ENCODE measurements around the gene ZYX.
"Not testable (repeated sequence)": the region's sequence is repeated elsewhere in the genome, so short reads cannot be mapped to it uniquely, and the experiment has no call there.

ZYX gene

DNA sequence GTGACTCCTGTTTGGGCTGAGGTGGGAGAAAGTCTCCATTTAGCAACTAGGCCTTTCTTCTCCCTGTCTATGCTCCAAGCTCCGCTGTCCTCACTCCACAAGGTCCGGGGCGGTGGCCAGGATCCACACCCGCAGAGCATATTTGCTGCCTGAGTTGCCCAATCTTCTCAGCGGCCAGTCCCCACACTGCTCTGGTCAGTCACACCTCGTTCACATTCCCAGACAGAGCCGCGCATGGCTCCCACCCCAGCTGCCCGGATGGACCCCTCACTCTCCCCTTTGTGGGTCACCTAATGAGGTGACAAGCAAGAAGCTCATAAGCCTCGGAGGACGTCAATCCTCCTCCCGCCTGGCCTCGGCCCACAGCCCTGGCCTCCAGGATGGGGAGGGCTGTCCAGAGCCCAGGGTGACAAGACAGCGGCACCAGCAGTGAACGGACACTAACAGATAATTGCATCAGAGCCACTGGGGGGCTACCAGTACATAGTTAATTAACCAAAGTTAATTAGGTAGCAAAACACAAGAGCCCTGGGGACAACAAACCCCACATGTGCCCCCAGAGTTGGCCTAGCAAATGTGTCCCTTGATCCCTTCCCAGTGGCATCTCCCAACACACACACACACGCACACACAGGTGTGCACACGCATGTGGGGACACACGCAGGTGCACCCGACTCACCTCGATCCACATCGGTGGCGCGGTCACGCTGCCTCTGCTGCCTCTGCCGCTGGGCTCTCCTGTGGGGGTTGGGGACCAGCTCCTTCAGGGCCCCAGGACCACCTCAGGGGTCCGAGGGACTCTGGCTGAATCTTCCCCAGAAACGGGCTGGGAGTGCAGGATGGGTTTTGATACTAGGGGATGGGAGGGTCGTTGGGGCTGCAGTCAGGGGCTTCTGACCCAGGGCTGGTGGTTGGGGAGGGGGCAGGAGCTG lies 15.7 kb downstream of the ZYX start:
- no peak for DNase-seq (ENCODE audit: low spot score)

DNA sequence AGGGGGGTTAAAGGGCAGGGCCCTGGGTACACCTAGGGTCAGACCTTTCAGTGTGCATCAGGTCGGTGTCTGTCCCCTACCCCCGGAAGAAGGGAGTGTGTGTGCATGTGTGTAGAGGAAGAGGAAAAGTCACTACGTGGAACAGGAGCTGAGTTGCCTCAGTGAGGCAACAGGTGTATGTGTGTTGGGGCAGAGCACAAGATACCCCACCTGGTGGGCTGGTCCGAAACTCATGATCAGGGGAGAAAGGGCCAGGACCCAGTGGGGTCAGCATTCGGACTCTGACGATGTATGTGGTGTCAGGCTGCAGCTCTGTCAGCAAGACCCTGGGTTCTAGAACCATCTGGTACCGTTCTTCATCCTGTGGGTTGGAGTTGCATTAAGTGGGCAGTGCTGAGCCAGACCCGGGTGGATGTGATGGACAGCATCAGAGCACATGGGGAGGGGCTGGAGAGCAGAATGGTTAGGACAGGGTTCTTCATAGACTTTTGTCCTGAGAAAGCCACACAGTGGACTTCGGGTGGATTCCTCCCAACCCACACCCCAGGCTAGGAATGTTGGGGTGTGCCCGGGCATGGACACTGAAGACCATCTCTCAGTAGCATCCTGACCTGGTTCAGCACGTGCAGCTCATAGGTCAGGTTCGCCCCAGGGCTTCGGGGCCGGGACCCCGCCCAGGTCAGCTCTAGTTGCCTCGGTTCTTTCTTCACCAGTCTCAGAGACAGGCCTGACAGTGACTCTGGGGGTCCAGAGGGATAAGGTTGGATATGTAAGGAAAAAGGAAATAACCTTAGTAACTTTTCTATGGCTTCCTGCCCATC lies 16.8 kb downstream of the ZYX start:
- DNase-seq (ENCODE audit: low spot score), result no peak

DNA sequence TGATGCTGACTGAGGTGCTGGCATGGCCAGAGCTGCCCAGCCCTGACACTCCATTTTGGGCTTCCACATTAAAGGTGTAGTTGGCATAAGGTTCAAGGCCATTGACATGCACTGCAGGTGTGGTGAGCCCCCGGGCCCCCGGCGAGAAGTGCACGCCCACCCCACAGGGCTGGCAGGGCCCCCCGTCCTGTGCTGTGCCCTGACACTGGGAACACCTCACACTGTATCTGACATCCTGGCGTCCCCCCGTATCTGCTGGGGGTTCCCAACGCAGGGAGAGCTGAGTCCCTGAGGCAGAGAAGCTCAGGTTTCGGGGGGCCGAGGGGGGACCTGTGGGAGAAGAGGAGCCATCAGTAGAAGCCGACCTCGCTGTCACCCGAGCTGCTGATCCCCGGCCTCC lies 17.5 kb downstream of the ZYX start:
- no peak for DNase-seq (ENCODE audit: low spot score)

DNA sequence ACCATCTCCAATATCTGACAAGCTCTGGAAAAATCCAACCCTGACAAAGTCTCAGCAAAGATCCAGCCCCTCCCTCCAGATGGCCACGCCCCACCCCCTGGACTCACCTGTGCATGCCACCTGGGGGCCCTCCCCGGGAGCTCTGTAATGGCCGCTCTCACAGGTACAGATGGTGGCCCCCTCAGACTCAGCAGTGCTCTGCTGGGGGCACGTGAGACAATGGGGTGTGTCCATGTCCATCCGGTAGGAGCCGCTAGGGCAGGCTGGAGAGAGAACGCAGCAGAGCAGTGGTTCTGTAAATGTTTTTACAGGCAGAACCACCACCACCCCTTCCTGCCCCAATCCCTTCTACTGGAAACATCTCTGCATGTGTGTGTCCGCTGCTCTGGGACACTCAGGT lies 18.0 kb downstream of the ZYX start:
- no peak for DNase-seq (ENCODE audit: low spot score)

DNA sequence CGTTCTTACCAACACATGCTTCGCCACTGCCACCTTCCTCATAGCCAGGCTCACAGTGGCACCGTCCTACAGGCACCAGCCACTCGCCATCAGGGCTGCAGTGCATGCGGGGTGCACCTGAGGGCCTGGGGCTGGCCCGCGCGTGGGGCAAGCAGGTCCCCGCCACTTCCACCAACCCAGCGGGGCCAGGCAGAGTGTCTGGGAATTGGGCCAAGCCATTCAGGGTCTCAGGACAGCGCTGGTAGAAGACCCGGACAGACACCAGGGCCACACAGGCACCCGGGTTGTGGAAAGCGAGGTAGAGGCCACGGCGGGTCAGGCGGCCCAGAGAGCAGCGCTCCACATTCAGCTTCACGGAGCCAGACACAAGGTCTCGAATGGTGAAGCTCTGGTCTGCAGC lies 18.5 kb downstream of the ZYX start:
- no peak for DNase-seq (ENCODE audit: low spot score)

DNA sequence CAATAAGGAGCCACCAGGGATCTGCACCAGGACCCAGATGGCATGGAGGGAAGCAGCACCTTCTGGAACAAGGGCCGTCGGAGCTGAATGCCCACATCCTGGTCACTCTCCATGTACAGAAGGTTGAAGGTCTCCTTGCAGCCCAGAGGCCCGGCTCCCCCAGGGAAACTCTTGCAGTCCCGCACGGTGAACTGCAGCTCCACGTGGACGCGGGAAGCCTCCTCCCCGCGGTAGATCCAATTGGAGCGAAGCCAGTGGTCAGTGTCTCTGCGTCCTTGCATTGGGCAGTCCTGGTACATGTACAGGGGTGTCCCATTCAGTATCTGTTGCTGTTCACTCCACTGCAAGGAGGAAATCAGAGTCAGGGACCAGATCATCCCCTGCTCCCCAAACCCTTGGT lies 20.1 kb downstream of the ZYX start:
- DNase-seq (ENCODE audit: low spot score), result no peak

DNA sequence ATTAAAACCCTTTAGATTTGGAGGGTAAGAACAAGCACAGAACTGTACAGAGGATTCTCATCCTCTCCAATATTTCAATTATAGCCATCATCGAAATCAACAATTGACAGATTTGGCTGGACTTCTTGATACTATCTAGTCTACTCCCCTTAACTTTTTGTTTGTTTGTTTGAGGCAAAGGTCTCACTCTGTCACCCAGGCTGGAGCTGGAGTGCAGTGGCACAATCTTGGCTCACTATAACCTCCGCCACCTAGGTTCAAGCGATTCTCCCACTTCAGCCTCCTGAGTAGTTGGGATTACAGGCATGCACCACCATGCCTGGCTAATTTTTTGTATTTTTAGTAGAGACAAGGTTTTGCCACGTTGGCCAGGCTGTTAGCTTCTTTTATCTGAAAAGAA lies 21.1 kb downstream of the ZYX start:
- not testable (repeated sequence) for DNase-seq (ENCODE audit: low spot score)

DNA sequence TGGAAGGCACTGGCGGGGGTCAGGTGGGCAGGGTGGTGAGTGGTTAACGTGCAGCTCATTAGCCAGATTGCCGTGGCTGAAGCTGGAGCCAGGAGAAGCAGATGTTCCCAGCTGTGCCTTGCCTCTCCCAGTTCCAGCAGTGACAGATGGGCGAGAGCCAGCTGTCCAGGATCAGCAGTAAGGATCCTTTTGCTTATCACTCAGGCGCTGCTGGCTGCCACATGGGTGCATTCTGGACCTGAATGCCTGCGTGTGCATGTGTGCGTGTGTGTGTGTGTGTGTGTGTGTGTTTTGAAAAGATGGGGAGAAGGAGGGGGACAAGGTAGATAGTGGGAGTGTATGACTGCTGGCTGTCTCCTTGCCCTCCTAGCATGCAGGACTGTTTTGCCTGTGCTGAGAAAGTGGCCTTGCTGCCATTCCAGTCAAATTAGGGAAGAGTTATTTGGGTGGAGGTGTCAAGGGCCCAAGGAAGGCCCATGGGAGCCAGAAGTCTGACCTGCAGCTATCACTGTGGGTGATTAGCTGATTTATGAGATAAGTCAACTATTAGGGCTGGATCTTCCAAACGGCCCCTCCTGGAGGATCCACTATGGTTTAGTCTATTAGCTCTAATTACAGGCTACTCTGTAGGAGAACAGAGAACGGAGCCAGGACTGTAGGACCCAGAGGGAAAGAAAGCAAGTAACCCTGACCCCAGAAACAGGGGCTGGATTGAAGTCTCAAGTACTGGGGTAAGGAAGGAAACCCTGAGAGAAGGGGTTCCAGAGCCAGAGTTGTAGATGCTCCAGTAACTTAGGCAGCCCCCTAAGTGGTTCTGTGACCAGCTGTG lies 24.2 kb downstream of the ZYX start:
- no peak for DNase-seq (ENCODE audit: low spot score)

DNA sequence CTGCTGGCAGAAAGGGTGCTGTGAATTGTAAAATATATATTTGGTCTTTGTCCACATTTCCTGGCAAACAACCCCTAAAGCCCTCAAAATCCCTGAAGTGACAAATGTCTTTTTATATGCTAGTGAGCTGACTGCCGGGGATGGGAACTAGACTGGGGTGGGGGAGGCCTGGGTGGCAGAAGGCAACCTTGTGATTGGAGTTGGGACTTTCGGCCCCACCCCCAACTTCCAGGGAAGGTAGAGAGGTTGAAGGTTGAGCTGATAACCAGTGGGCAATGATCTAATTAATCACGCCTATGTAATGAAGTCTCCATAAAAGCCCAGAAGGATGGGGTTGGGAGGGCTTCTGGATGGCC lies 24.8 kb downstream of the ZYX start:
- DNase-seq (ENCODE audit: low spot score), result peak; percentile 68

DNA sequence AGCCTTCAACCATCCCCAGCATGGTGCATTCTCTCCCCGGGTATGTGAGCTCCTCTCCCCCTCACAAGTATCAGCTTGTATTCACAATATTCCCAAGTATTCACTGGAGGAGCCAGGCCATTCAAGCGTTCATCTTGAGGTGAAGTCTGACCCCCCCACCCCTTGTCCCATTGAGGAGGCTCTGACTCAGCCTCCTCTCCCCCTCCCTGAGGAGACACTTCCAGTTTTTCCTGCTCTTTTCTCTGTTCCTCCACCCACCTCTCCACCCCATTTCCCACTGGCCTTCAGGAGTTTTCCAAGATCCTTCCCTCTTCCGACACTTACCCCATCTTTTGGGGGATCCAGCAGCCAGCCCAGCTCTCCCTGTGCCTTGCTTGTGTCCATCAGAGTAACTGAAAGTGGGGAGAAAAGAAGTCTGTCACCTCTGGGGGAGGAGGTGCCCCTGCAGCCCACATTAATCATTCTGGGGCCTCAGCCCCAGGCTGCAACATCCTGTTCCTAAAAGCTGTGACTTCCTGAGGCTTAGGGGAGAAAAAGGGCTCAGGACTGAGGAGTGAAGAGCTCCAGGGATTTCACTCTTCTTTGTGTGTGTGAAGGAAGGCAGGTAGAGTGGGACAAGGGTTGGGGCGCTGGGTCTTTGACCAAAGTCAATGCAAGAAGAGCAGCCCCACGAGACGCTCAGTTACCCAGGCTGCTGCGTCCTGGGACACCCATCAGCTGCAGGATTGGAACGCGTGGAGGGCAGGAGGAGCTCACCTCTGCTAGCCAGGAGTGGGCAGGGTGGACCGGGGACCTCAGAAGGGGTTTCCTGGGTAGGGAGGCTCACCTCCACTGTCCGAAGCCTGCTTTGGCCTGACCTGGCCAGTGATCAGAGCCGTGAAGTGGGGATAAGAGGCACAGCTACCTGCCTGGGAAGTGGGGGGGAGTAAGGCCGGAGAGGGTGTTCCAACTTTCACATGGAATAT lies 26.4 kb downstream of the ZYX start:
- DNase-seq (ENCODE audit: low spot score), result no peak

DNA sequence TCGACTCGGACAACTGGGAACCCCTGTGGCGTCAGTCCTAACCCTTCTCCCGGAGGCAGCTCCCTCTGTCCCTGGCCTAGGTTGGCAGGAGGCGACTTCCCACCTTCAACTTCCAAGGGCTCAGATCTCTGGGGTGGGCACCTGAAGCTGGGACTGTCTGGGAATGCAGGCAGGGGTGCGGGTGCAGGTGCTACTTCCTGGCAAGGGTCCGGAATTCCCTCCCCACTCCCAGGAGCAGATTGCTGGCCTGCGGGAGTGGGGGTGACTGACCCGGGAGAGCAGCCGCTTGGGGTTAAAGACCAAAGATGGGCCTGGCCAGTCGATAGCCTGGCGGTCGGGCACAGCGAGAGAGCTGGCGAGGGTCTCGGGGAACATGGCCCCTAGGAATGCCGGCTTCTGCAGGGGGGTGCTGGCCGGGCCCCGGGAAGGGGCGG lies 27.1 kb downstream of the ZYX start:
- no peak for DNase-seq (ENCODE audit: low spot score)

DNA sequence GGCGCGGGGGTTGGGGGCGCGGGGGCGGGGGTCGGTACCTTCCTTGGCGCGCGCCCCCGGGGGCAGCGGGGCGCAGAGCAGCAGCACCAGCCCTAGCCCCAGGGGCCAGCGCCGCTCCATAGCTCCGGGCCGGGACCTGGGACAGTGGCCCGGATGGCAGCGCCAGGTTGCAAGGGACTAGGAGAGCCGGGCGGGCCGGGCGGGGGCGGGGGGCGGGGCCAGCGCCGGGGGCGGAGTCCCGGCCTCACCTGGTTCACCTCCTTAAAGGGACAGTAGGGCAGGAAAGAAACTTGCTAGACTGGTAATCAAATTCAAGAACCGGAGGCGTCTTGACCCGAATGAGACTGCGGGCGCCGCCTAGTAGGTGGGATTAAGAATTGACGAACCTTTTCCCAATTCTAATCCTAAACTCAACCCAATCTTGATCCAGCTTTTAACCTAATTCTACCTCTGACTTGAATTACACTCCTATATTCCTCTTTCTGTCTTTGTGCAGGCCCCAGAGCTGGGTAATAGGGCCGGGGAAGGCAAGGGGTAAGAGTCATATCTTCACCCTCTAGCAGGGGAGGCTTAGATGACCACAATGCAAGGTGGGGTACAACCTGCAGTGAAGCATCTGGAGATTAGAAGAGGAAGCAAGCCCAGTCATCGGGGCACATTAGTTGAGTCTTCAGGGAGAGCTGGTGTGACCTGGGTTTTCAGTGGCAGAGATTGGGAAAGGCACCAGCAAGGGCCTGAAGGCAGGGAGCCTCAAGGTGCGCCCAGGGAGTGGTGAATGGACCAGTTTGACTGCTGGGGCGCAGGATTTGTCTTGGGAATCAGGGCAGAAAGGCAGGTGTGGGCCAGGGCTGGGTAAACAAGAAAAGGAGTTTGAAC lies 27.8 kb downstream of the ZYX start, which contains the start of gene EPHA1:
Gene EPHA1, minus strand, starts transcription at position 171 of the 876 bp plus-strand sequence. Its CDS starts 51 bp downstream, at position 120.
- peak; percentile 95 for DNase-seq (ENCODE audit: low spot score)

DNA sequence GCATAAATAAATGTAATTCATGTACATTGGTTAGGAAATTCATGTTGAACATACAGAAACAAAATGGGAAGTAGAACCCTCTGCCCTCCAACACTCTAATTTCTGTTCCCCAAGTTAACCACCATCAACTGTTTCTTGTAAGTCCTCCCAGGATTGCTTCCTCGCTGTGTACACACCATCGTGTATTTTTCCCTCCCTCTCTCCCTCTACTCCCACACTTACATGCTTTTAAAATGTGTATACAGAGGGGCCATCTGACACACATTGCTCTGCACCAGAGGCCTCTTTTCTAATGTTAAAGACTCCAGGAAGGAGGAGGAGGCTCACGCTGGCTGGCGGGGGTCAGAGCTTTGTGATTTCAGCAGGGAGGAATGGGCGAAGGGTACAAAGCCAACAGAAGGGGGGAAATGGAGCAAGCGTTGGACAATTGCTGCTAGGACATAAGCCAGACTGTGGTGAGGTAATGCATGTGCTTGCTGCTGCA lies 29.4 kb downstream of the ZYX start:
- DNase-seq (ENCODE audit: low spot score), result no peak

DNA sequence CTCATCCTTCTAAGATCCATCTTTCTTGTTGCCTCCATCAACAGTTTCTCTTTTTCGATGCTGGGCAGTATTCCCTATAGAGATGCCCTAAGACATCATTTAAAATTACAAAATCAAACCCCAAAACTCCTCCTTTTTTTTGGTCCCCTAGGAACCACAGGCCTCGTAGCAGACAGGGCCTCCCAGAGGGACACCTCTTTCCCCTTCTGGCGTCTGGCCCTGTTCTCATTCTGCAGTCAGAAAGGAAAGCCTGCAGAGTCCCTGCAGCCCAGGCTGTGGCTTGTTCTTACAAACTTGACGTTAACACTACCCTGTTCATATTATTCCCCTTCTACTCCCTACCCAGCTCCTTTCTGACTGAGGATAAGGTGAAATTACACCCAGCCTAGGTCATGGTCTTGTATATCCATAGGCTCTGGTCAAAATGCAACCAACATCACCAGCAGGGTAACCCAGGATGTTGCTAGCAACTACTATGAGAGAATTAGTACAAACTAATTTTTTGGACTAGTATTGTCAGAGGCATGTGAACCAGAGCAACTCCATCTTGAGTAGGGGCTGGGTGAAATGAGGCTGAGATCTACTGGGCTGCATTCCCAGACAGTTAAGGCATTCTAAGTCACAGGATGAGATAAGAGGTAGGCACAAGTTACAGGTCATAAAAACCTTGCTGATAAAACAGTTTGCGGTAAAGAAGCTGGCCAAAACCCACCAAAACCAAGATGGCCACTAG lies 31.0 kb downstream of the ZYX start:
- no peak for DNase-seq (ENCODE audit: low spot score)

DNA sequence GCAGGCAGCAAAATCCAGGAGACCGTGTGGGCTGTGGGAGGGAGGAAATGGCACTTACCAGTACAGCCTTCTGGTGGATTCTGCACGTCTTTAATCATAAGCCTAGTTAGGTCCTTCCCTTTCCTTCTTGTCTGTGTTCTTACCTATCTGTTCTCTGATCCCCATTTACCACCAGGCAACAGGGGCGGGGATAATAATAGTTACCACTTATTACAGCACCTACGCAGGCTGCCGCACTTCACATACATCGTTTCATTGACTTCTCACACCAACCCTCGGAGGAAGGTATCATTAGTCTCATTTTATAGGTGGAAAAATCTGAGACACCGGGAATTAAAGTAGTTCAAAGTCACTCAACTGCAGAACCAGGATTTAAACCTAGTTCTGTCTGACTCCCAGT lies 32.0 kb downstream of the ZYX start:
- DNase-seq (ENCODE audit: low spot score), result no peak

DNA sequence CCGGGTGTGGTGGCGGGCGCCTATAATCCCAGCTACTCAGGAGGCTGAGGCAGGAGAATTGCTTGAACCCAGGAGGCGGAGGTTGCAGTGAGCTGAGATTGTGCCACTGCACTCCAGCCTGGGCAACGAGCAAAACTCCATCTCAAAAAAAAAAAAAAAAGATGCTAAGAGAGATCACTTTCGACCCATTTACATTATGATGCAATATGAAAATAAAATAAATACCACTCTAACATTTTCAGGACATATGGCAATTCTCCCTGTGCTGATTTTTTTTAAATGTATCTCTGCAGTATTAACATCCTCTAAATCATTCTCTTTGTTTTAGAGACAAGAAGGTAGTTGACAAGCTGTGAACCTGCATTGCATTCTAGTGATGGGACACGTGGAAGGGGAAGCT lies 34.1 kb downstream of the ZYX start:
- not testable (repeated sequence) for DNase-seq (ENCODE audit: low spot score)

DNA sequence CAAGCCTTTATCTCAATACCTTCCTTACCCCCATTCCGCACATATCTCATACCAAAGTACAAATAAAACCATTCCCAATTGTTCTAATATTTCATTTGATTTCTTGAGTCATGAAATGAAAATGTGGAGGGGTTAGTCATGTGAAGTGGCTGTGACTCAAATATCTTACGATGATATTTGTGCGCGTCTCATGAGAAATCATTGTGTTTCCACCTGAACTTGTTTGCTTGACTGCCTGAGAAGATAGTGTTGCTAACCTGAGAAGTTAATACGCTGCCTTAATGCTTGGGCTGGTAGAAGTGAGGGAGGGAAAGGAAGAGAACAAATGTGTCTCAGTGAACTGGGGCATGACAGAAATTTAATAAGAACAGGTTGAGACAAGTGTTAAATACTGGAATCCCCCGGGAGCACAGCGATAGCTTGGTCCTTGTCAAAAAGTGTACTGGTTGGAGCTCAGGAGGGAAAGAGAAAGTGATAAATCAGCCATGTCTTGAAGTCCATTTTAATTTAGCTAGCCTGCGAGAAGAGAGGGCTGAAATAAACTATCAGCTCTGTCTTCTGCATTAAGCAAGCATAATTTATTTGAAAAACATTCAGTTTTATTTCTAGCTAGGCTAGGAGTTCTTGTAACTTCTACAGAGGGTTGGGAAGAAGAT lies 34.7 kb downstream of the ZYX start:
- DNase-seq (ENCODE audit: low spot score), result no peak

DNA sequence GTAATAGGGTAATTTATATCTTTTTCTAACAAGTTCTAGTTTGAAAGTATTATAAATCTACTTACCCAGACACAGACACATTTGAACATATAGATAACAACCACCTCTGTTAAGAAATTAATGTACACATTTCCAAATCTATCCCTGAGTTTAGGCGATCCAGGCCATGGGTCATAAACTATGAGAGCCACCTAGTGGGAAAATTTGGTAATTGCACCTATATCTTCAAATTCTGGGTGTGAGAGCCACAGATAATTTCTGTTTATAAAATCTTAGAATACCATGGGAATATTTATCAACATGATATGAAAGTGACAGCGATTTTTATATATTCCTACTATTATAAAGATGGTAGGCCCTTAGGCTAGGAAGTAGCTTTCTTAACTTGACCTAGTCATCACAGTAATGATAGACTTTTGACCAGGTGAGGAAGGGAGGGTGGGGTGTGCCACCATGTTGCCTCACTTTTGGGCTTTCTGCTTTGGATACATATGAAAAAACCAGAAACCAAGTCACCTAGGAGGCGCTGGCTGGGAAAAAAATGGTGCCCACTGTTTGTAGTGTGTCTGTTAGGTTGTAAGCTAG lies 35.5 kb downstream of the ZYX start:
- DNase-seq (ENCODE audit: low spot score), result peak; percentile 56

Data from iPS-NIHi11 (cell line).